ENCODE data around the gene RETREG3. TPM values are rescaled to one million over a fixed set of nuclear protein-coding genes. Genes with fewer than 3 reads are reported as not detected.

Gene RETREG3
- polyA plus RNA-seq, 1 of the 3 experiments (the other 2 are of a cell fraction) = 13.3 TPM

DNA sequence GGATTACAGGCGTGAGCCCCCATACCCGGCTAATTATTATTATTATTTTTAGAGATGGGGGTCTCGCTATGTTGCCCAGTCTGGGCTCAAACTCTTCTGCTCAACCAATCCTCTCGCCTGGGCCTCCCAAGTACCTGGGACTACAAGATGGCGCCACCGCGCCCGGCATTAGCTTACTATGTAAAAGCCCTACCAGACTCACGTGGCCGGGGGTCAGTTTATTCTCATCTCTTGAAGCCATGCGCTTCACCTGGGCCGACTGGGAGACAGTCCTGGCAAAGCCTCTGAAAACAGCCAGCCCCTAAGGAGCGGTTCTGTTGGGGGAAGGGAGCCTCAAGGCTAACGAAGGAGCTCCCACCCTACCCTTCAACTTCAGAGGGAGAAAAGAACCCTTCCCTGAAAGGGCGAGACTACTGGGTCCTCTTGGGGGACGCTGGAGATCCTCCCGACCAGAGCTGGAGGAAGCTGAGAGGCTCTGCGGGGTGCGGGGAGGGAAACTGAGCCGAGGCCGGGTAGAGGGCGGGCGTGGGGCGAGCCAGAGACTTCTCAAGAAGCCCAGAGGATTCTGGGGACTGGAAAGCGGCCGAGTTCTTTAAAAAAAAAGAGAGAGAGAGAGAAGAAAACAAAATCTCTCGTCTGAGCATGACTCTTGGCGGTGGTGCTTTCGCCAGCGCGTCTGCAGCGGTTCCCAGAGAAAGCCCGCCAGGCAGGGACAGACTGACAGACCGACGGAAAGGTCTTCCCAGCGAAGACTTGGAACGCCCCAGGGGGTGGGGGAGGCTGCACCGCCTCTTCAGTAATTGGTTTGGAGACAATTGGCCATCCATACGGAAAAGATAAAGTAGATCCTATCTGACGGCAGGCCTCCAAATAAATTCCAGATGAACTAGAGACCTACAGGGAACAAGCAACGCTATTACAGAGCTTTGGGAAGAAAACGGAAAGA lies 44.3 kb upstream of the RETREG3 start:
- WGBS (ENCODE audit: low lambda C conversion rate) = 34% methylated on average over 41 of the region's 42 CpGs
- Histone ChIP-seq H3K9me3 (no peaks in the 10 kb centered on the region), H4K20me1 (ENCODE audit: insufficient read depth) (no peaks in the 10 kb centered on the region), H3K4me2 (peak overlapping the region; percentile 71), H3K27me3 (ENCODE audit: insufficient read depth) (no peaks in the 10 kb centered on the region), H3K36me3 (replicated peaks in 1 of 2; ENCODE audit: control insufficient read depth in 1 of 2, insufficient read depth in 2 of 2, low read length in 1 of 2) (no peaks in the 10 kb centered on the region), H3K4me1 (ENCODE audit: control insufficient read depth in 1 of 2, insufficient read depth in 2 of 2, low read depth in 1 of 2, low read length in 1 of 2) (peaks cover 0 to 12% of the 10 kb centered on the region in 2 experiments; a peak in 1 of 4 replicates), H3K79me2 (ENCODE audit: insufficient read depth) (no peaks in the 10 kb centered on the region), H3K4me3 (ENCODE audit: low read depth in 2 of 2, low read length in 1 of 2) (peak overlapping the region; percentile 32 to 40), H2AFZ (ENCODE audit: low read depth) (peak overlapping the region; percentile 99), H3K9me2 (no peaks in the 10 kb centered on the region), H3K27ac (ENCODE audit: low read depth in 2 of 2, low read length in 1 of 2) (peak overlapping the region; percentile 87 to 93), H3F3A (replicated peaks; ENCODE audit: insufficient read depth) (peaks cover 20% of the 10 kb centered on the region), H3K9ac (peak overlapping the region; percentile 58)
- POLR2A ChIA-PET = interaction anchor here (1.1 to 3.1 kb wide), 11 partner anchors 8 to 75 kb away, joined by 3 to 22 read pairs (median 8); partner anchors contain the start of genes PLEKHH3, RETREG3 and TUBG1
- peak; percentile 83 for DNase-seq
- CTCF ChIA-PET = interaction anchor here (0.9 to 2.5 kb wide), 9 partner anchors 10 to 109 kb away, joined by 3 to 13 read pairs (median 5); partner anchors contain the start of genes PLEKHH3 and PSMC3IP
- TF ChIP-seq, protein P1, sequence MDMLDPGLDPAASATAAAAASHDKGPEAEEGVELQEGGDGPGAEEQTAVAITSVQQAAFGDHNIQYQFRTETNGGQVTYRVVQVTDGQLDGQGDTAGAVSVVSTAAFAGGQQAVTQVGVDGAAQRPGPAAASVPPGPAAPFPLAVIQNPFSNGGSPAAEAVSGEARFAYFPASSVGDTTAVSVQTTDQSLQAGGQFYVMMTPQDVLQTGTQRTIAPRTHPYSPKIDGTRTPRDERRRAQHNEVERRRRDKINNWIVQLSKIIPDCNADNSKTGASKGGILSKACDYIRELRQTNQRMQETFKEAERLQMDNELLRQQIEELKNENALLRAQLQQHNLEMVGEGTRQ (IDR thresholded peaks at IDR 0.05; ENCODE audit: borderline replicate concordance, low read depth, low read length) = no peak
- TF ChIP-seq EP300 (IDR thresholded peaks at IDR 0.05; ENCODE audit: borderline replicate concordance in 1 of 2, low read depth in 1 of 2, low read length in 1 of 2) (peak in 1 of 2 experiments; percentile 97; a peak in 3 of 4 replicates), SIN3A (IDR thresholded peaks at IDR 0.05; ENCODE audit: borderline replicate concordance, low read depth, low read length) (peak; percentile 52; the same call in 1 of the 2 replicates), FOXJ3 (CRISPR knock-in tag; IDR thresholded peaks at IDR 0.05) (peak; percentile 74), FOXM1 (IDR thresholded peaks at IDR 0.05; ENCODE audit: low read depth) (no peak), CHD2 (IDR thresholded peaks at IDR 0.05; ENCODE audit: low read length, partially characterized antibody) (peak; percentile 96), GATA2 (CRISPR knock-in tag; IDR thresholded peaks at IDR 0.05) (peak; percentile 98), ELF1 (IDR thresholded peaks at IDR 0.05) (no peak), RXRA (IDR thresholded peaks at IDR 0.05; ENCODE audit: borderline replicate concordance, low read depth) (peak; percentile 36; the same call in 1 of the 2 replicates), POLR2AphosphoS5 (IDR thresholded peaks at IDR 0.05; ENCODE audit: low read depth, low read length) (peak; percentile 59), FOSL2 (IDR thresholded peaks at IDR 0.05; ENCODE audit: borderline replicate concordance, low read depth) (no peak), MEF2A (IDR thresholded peaks at IDR 0.05; ENCODE audit: borderline replicate concordance, low read depth) (no peak), TEAD4 (IDR thresholded peaks at IDR 0.05; ENCODE audit: borderline replicate concordance, insufficient read depth) (no peak), RAD21 (IDR thresholded peaks at IDR 0.05; ENCODE audit: low read length) (0 out of 2 replicates have a peak, but pooled peaks have one; percentile 25), SMC3 (IDR thresholded peaks at IDR 0.05; ENCODE audit: low read depth, low read length) (no peak), RCOR1 (IDR thresholded peaks at IDR 0.05; ENCODE audit: low read length) (peak; percentile 99), TAF1 (IDR thresholded peaks at IDR 0.05; ENCODE audit: borderline replicate concordance, low read depth, low read length) (peak; percentile 59)
- TF ChIP-seq, protein P2, sequence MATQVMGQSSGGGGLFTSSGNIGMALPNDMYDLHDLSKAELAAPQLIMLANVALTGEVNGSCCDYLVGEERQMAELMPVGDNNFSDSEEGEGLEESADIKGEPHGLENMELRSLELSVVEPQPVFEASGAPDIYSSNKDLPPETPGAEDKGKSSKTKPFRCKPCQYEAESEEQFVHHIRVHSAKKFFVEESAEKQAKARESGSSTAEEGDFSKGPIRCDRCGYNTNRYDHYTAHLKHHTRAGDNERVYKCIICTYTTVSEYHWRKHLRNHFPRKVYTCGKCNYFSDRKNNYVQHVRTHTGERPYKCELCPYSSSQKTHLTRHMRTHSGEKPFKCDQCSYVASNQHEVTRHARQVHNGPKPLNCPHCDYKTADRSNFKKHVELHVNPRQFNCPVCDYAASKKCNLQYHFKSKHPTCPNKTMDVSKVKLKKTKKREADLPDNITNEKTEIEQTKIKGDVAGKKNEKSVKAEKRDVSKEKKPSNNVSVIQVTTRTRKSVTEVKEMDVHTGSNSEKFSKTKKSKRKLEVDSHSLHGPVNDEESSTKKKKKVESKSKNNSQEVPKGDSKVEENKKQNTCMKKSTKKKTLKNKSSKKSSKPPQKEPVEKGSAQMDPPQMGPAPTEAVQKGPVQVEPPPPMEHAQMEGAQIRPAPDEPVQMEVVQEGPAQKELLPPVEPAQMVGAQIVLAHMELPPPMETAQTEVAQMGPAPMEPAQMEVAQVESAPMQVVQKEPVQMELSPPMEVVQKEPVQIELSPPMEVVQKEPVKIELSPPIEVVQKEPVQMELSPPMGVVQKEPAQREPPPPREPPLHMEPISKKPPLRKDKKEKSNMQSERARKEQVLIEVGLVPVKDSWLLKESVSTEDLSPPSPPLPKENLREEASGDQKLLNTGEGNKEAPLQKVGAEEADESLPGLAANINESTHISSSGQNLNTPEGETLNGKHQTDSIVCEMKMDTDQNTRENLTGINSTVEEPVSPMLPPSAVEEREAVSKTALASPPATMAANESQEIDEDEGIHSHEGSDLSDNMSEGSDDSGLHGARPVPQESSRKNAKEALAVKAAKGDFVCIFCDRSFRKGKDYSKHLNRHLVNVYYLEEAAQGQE (IDR thresholded peaks at IDR 0.05; ENCODE audit: low read depth, low read length) = 0 out of 2 replicates have a peak, but pooled peaks have one; percentile 6
- TF ChIP-seq, protein P3, sequence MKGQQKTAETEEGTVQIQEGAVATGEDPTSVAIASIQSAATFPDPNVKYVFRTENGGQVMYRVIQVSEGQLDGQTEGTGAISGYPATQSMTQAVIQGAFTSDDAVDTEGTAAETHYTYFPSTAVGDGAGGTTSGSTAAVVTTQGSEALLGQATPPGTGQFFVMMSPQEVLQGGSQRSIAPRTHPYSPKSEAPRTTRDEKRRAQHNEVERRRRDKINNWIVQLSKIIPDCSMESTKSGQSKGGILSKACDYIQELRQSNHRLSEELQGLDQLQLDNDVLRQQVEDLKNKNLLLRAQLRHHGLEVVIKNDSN (IDR thresholded peaks at IDR 0.05; ENCODE audit: borderline replicate concordance, low read depth) = no peak
- TF ChIP-seq, protein P4, sequence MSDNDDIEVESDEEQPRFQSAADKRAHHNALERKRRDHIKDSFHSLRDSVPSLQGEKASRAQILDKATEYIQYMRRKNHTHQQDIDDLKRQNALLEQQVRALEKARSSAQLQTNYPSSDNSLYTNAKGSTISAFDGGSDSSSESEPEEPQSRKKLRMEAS (IDR thresholded peaks at IDR 0.05; ENCODE audit: low read depth) = no peak; the same call in 1 of the 2 replicates
- TF ChIP-seq, protein P5, sequence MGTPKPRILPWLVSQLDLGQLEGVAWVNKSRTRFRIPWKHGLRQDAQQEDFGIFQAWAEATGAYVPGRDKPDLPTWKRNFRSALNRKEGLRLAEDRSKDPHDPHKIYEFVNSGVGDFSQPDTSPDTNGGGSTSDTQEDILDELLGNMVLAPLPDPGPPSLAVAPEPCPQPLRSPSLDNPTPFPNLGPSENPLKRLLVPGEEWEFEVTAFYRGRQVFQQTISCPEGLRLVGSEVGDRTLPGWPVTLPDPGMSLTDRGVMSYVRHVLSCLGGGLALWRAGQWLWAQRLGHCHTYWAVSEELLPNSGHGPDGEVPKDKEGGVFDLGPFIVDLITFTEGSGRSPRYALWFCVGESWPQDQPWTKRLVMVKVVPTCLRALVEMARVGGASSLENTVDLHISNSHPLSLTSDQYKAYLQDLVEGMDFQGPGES (IDR thresholded peaks at IDR 0.05; ENCODE audit: low read depth, low read length) = no peak
- TF ChIP-seq, protein P6, sequence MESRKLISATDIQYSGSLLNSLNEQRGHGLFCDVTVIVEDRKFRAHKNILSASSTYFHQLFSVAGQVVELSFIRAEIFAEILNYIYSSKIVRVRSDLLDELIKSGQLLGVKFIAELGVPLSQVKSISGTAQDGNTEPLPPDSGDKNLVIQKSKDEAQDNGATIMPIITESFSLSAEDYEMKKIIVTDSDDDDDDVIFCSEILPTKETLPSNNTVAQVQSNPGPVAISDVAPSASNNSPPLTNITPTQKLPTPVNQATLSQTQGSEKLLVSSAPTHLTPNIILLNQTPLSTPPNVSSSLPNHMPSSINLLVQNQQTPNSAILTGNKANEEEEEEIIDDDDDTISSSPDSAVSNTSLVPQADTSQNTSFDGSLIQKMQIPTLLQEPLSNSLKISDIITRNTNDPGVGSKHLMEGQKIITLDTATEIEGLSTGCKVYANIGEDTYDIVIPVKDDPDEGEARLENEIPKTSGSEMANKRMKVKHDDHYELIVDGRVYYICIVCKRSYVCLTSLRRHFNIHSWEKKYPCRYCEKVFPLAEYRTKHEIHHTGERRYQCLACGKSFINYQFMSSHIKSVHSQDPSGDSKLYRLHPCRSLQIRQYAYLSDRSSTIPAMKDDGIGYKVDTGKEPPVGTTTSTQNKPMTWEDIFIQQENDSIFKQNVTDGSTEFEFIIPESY (IDR thresholded peaks at IDR 0.05; ENCODE audit: borderline replicate concordance, low read depth) = no peak
